ENCODE measurements around the gene TNKS1BP1.
A peak's percentile ranks its signal among the peaks of the same experiment; 100 is the strongest.

Gene TNKS1BP1

GRCh38 chr11:57320067-57320718 is 4.6 kb downstream of the TNKS1BP1 start:
- no peak for TF ChIP-seq CTCF (conservative IDR thresholded peaks at IDR 0.05)
- H3K27ac ChIP-seq, result peak overlapping the region; percentile 88

GRCh38 chr11:57318178-57318577 is 6.6 kb downstream of the TNKS1BP1 start:
- peak overlapping the region; percentile 16; the same call in 1 of the 2 replicates for H3K27ac ChIP-seq
- no peak for TF ChIP-seq CTCF (conservative IDR thresholded peaks at IDR 0.05)

- no peak for TF ChIP-seq CTCF (conservative IDR thresholded peaks at IDR 0.05)
- no peak overlapping the region for H3K27ac ChIP-seq
Measured at GRCh38 chr11:57316017-57316416, 8.7 kb downstream of the TNKS1BP1 start.

- H3K27ac ChIP-seq, result no peak overlapping the region
- TF ChIP-seq CTCF (conservative IDR thresholded peaks at IDR 0.05), result no peak
Measured at GRCh38 chr11:57315491-57315890, 9.3 kb downstream of the TNKS1BP1 start.

GRCh38 chr11:57314221-57314973 is 10.4 kb downstream of the TNKS1BP1 start:
- no peak overlapping the region for H3K27ac ChIP-seq
- TF ChIP-seq CTCF (conservative IDR thresholded peaks at IDR 0.05), result no peak

- peak overlapping the region; percentile 84 for H3K27ac ChIP-seq
- TF ChIP-seq CTCF (conservative IDR thresholded peaks at IDR 0.05), result no peak
Measured at GRCh38 chr11:57313788-57314135, 11.0 kb downstream of the TNKS1BP1 start.

- H3K27ac ChIP-seq, result peak overlapping the region; percentile 84
- TF ChIP-seq CTCF (conservative IDR thresholded peaks at IDR 0.05), result no peak
Measured at GRCh38 chr11:57313071-57313787, 11.5 kb downstream of the TNKS1BP1 start.

All from VCaP (cell line).